A549 treated with dexamethasone at 1 μM for 4 hours (cell line): Measurements from ENCODE around the gene HOMER3. TPM values are rescaled to one million over a fixed set of nuclear protein-coding genes. Genes with fewer than 3 reads are reported as not detected.

Experiments
- total RNA-seq: library from RNA; stranded (reverse); fragments of 200-300 nt; extraction: Qiagen RNA extraction; gene quantifications from 5 replicates; pipeline ENCODE4 v1.2.3, GENCODE V29; 2022

The HOMER3 gene
- 21.8 to 32.4 TPM (median 28.9 TPM) in 5 replicates for total RNA-seq

DNA sequence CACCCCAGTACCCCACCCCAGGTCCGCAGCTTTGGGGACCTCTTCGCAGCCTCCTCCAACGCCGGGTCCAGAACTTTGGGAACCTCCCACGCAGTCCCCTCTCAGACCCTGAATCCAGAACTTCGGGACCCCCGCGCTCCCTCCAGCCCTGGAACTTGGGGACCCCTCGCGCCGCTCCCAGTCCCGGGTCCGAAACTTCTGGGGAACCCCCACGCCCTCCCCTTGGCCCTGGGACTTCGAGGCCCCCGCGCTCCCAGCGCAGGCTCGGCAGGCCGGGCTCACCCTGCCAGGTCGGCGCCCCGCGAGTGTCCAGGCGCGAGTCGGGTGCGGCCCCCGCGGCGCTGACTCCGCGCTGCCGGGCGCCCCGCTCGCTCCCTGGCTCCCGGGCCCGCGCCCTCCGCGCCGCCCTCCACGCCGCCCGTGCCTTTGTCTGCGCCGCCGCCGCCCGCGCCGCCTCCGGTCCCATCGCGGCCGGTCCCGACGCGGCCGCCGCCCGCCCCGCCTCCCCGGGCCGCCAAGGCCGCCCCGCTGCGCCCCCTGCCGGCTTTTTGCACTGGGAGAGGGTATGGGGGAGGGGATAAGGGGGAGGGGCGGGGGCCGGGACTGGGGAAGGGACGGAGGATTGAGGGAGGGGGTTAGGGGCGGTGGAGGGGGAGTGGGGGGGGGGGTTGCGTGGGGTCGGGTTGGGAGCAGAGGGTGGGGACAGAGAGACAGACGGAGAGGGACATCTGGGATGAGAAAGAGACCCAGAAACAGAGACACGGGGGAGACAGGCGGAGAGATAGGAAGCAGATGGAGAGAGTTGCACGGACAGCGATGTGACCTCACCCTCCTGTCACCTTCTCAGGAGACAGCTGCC lies at the start of gene HOMER3:
HOMER3 (minus strand) TSS at position 449 of the 859 bp plus-strand sequence. CDS start 2,235 bp downstream, outside the sequence.

DNA sequence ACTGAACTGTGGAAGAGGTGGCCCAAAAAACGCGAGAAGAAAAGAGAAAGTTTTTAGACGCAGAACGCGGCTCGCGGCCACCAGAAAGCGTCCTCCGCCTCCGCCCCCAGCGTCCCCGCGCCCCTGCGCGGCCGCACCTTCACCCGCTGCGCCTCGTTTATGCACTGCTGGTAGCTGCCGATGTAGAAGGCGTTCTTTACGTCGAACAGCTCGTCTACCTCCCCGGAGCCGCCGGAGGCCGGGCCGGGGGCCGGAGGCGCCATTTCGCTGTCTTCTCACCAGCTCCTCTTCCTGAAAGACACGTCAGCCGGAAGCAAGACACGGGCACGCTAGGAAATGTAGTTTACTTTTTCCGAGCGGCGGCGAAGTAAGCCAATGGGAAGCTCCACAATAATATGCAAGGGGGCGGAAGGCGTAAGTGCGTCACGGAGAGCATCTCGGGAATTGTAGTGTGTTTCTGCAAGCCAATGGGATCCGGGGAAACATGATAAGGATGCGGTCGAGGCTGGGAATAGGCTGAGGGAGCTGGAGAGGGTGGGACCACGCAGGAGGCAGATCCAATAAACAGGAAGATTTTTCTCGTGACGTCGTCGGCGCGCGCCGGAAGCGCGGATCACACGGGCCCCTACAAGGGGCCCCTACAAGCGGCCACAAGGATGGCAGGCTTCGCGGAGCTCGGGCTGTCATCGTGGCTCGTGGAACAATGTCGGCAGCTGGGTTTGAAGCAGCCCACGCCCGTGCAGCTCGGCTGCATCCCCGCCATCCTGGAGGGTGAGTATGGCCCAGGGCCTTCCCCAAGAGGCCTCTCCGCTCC lies 21.7 kb downstream of the HOMER3 start, which contains the start of the genes COPE and DDX49:
COPE (minus strand) TSS at position 302 of the 814 bp plus-strand sequence; CDS start at position 263, 39 bp downstream.
DDX49 (plus strand) TSS at position 630 of the 814 bp plus-strand sequence; CDS start at position 657, 27 bp downstream.

DNA sequence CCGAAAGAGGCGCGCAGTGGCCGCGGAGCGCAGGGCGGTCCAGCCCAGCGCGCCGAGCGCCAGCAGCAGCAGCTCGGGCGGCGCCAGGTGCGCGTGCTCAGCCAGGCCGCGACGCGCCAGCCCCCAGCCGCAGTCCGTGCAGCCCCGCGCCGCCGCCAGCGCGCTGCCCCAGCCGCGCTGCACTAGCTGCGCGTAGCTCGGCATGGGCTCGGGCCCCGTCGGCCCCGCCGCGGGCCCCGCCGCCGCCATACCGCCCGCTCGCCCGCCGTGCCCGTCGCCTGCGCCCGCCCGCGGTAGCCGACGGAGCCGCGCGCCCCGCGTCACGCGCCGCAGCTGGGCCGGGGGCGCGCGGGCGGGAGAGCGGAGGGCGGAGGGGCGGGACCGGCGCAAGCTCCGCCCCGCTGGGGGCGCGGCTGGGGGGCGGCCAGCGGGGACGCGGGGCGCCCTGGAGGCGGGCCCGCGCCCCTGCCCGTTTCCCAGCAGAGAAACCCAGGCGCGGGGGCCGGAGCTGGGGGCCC lies 45.1 kb downstream of the HOMER3 start, which contains the start of gene CERS1:
CERS1 (minus strand) TSS at position 335 of the 518 bp plus-strand sequence; CDS start at position 249, 86 bp downstream.

Other genes starting within 250 kb of the HOMER3 start
- 0.16 to 0.26 TPM (median 0.19 TPM) in 5 replicates for gene COMP, start 149.9 kb downstream of the HOMER3 start, total RNA-seq
- 27.8 to 45.2 TPM (median 43.1 TPM) in 5 replicates for gene UPF1, start 109.3 kb downstream of the HOMER3 start, total RNA-seq
- gene CERS1, start 45.1 kb downstream of the HOMER3 start, total RNA-seq = 4.8 to 5.6 TPM (median 5.0 TPM) in 5 replicates
- 131 to 148 TPM (median 135 TPM) in 5 replicates for gene COPE, start 21.8 kb downstream of the HOMER3 start, total RNA-seq
- 27.6 to 40.9 TPM (median 37.4 TPM) in 5 replicates for gene DDX49, start 21.5 kb downstream of the HOMER3 start, total RNA-seq
- gene SUGP2, start 92.3 kb upstream of the HOMER3 start, total RNA-seq = 17.5 to 33.3 TPM (median 28.1 TPM) in 5 replicates
- 25.8 to 30.6 TPM (median 26.6 TPM) in 5 replicates for gene ARMC6, start 92.4 kb upstream of the HOMER3 start, total RNA-seq
- gene SLC25A42, start 122.8 kb upstream of the HOMER3 start, total RNA-seq = 0.56 to 0.99 TPM (median 0.92 TPM) in 5 replicates
- gene TMEM161A, start 197.3 kb upstream of the HOMER3 start, total RNA-seq = 16.3 to 27.9 TPM (median 26.3 TPM) in 5 replicates
- 0.21 to 0.83 TPM (median 0.41 TPM) in 5 replicates for gene MEF2B, start 229.0 kb upstream of the HOMER3 start, total RNA-seq